IMR-90 (cell line): ENCODE data around the gene PGK1. TPM values are rescaled to one million over a fixed set of nuclear protein-coding genes. Genes with fewer than 3 reads are reported as not detected.

ENCODE experiments used
- ATAC-seq: fragments of 200-7000 bp; cut with Tn5 transposase; 2 replicates; pipeline ENCODE4 v1.9.1; 2020; ENCODE audit warnings: low read depth, mild to moderate bottlenecking, moderate library complexity
- BruUV-seq: library from RNA; stranded (reverse); fragments of 400-500 nt; replicated peaks from 2 replicates; lab custom pipeline; 2021; lab: Mats Ljungman, UMichigan
- CTCF ChIA-PET: fragments of 300-600 bp; formaldehyde crosslinking; extraction: SDS; loops from one replicate; lab custom pipeline; 2021; ENCODE audit warnings: antibody characterized with exemption; lab: Yijun Ruan, JAX
- POLR2A ChIA-PET: fragments of 300-600 bp; sonication (Branson Sonifier 250); formaldehyde crosslinking; loops from one replicate; lab custom pipeline; 2022; ENCODE audit warnings: antibody characterized with exemption; ENCODE audit not compliant: unreplicated experiment; lab: Charles Lee
- DNase-seq: peaks from one replicate; pipeline ENCODE4 v3.0.0; 2013
- H2AFZ ChIP-seq: replicated peaks from 2 replicates; pipeline ENCODE3; 2013; ENCODE audit warnings: low read length, mild to moderate bottlenecking; ENCODE audit not compliant: poor library complexity
- H2AK5ac ChIP-seq: 2 replicates; pipeline ENCODE4 v1.6.1; 2013; ENCODE audit warnings: low read depth, low read length, inconsistent platforms
- H2AK9ac ChIP-seq: replicated peaks from 2 replicates; pipeline ENCODE3; 2013; ENCODE audit warnings: mild to moderate bottlenecking, low read depth, low read length, moderate library complexity; ENCODE audit not compliant: poor library complexity
- H2BK120ac ChIP-seq: 2 replicates; pipeline ENCODE4 v1.6.1; 2013; ENCODE audit warnings: low read depth, low read length, inconsistent platforms
- H2BK15ac ChIP-seq: 3 replicates; pipeline ENCODE4 v1.6.1; 2013; ENCODE audit warnings: low read depth, low read length, inconsistent platforms
- H2BK20ac ChIP-seq: 2 replicates; pipeline ENCODE4 v1.6.1; 2013; ENCODE audit warnings: low read depth, mild to moderate bottlenecking, inconsistent platforms, low read length, moderate library complexity
- H2BK5ac ChIP-seq: 2 replicates; pipeline ENCODE4 v1.6.1; 2013; ENCODE audit warnings: mild to moderate bottlenecking, low read depth, low read length, inconsistent platforms; ENCODE audit not compliant: poor library complexity, severe bottlenecking
- H3K14ac ChIP-seq: replicated peaks from 2 replicates; pipeline ENCODE4 v1.6.1; 2013; ENCODE audit warnings: low read depth, low read length, inconsistent platforms
- H3K18ac ChIP-seq: 2 replicates; pipeline ENCODE4 v1.6.1; 2013; ENCODE audit warnings: low read depth, low read length, control low read depth
- H3K23ac ChIP-seq: 2 replicates; pipeline ENCODE4 v1.6.1; 2013; ENCODE audit warnings: low read depth, low read length, inconsistent platforms
- H3K27ac ChIP-seq: 2 replicates; pipeline ENCODE4 v1.5.1; 2013; ENCODE audit warnings: mild to moderate bottlenecking, control low read depth, low read length; ENCODE audit not compliant: insufficient read depth
- H3K27me3 ChIP-seq: 2 replicates; pipeline ENCODE4 v1.6.1; 2013; ENCODE audit warnings: low read length; ENCODE audit not compliant: control insufficient read depth, insufficient read depth
- H3K36me3 ChIP-seq: 2 replicates; pipeline ENCODE4 v1.6.1; 2013; ENCODE audit warnings: low read length, mixed read lengths; ENCODE audit not compliant: control insufficient read depth, insufficient read depth
- H3K4ac ChIP-seq: 2 replicates; pipeline ENCODE4 v1.6.1; 2013; ENCODE audit warnings: low read depth, low read length, inconsistent platforms
- H3K4me1 ChIP-seq: 2 replicates; pipeline ENCODE4 v1.6.1; 2013; ENCODE audit warnings: low read length, mixed read lengths; ENCODE audit not compliant: control insufficient read depth, insufficient read depth
- H3K4me2 ChIP-seq: 2 replicates; pipeline ENCODE4 v1.6.1; 2013; ENCODE audit warnings: low read depth, mild to moderate bottlenecking, control low read depth, low read length, moderate library complexity
- H3K4me3 ChIP-seq: 2 replicates; pipeline ENCODE4 v1.5.1; 2013; ENCODE audit warnings: low read depth, mild to moderate bottlenecking, control low read depth, low read length, moderate library complexity; ENCODE audit not compliant: insufficient read depth
- H3K56ac ChIP-seq: 2 replicates; pipeline ENCODE4 v1.6.1; 2013; ENCODE audit warnings: low read length, inconsistent platforms; ENCODE audit not compliant: insufficient read depth; ENCODE audit errors: extremely low read depth
- H3K79me1 ChIP-seq, 2 experiments: 2 replicates each; pipeline ENCODE4 v1.6.1; 2013; ENCODE audit warnings: low read length in 2 of 2, inconsistent platforms in 1 of 2, low read depth in 1 of 2
- H3K9ac ChIP-seq: 2 replicates; pipeline ENCODE4 v1.6.1; 2013; ENCODE audit warnings: low read depth, low read length, control low read depth
- H3K9me1 ChIP-seq: 2 replicates; pipeline ENCODE4 v1.6.1; 2013; ENCODE audit warnings: low read length, inconsistent platforms; ENCODE audit not compliant: insufficient read depth
- H3K9me3 ChIP-seq: 2 replicates; pipeline ENCODE4 v1.6.1; 2013; ENCODE audit warnings: low read length; ENCODE audit not compliant: control insufficient read depth, insufficient read depth
- H4K20me1 ChIP-seq: 2 replicates; pipeline ENCODE4 v1.6.1; 2013; ENCODE audit warnings: low read length, inconsistent platforms; ENCODE audit not compliant: insufficient read depth
- H4K5ac ChIP-seq: 2 replicates; pipeline ENCODE4 v1.6.1; 2013; ENCODE audit warnings: mild to moderate bottlenecking, low read depth, low read length, control low read depth
- H4K8ac ChIP-seq, 2 experiments: 2 replicates each; pipeline ENCODE4 v1.6.1; 2013; ENCODE audit warnings: low read depth in 2 of 2, low read length in 2 of 2, control low read depth in 1 of 2, inconsistent platforms in 1 of 2
- H4K91ac ChIP-seq: 2 replicates; pipeline ENCODE4 v1.6.1; 2013; ENCODE audit warnings: low read depth, low read length, inconsistent platforms; ENCODE audit not compliant: insufficient read depth
- BHLHE40 ChIP-seq: fragments of 150-350 bp; IDR thresholded peaks from 2 replicates; pipeline ENCODE4 v1.6.1; 2016; ENCODE audit warnings: mild to moderate bottlenecking, low read depth, low read length
- CEBPB ChIP-seq: IDR thresholded peaks from 2 replicates; pipeline ENCODE4 v1.6.1; 2012; ENCODE audit warnings: low read depth, low read length, improper control_type of control experiment
- CHD1 ChIP-seq: IDR thresholded peaks from 2 replicates; pipeline ENCODE4 v1.6.1; 2012; ENCODE audit warnings: low read depth, low read length, improper control_type of control experiment
- FOS ChIP-seq: fragments of 150-350 bp; IDR thresholded peaks from 2 replicates; pipeline ENCODE4 v1.6.1; 2016; ENCODE audit warnings: low read depth, low read length
- MAFK ChIP-seq: IDR thresholded peaks from 2 replicates; pipeline ENCODE4 v1.6.1; 2012; ENCODE audit warnings: low read depth, low read length, improper control_type of control experiment
- MAZ ChIP-seq: IDR thresholded peaks from 2 replicates; pipeline ENCODE4 v1.6.1; 2012; ENCODE audit warnings: low read depth, mild to moderate bottlenecking, low read length, improper control_type of control experiment, moderate library complexity, borderline replicate concordance
- MXI1 ChIP-seq: IDR thresholded peaks from 2 replicates; pipeline ENCODE4 v1.6.1; 2012; ENCODE audit warnings: low read depth, mild to moderate bottlenecking, low read length, moderate library complexity, borderline replicate concordance
- NFE2L2 ChIP-seq: fragments of 150-350 bp; IDR thresholded peaks from 2 replicates; pipeline ENCODE4 v1.6.1; 2016; ENCODE audit warnings: low read depth, mild to moderate bottlenecking, low read length
- POLR2A ChIP-seq: IDR thresholded peaks from 2 replicates; pipeline ENCODE4 v1.6.1; 2012; ENCODE audit warnings: mild to moderate bottlenecking, low read depth, low read length
- RAD21 ChIP-seq: IDR thresholded peaks from 2 replicates; pipeline ENCODE4 v1.6.1; 2012; ENCODE audit warnings: low read length, improper control_type of control experiment
- RCOR1 ChIP-seq: IDR thresholded peaks from 2 replicates; pipeline ENCODE4 v1.6.1; 2012; ENCODE audit warnings: mild to moderate bottlenecking, low read length, improper control_type of control experiment; ENCODE audit not compliant: insufficient replicate concordance
- RFX5 ChIP-seq: IDR thresholded peaks from 2 replicates; pipeline ENCODE4 v1.8.0; 2012; ENCODE audit warnings: low read depth, mild to moderate bottlenecking, low read length, moderate library complexity
- SMC3 ChIP-seq: fragments of 150-350 bp; IDR thresholded peaks from 2 replicates; pipeline ENCODE4 v1.6.1; 2016; ENCODE audit warnings: low read depth, mild to moderate bottlenecking, antibody characterized with exemption, low read length, moderate library complexity
- WGBS, 2 experiments: methylation state at CpG; one replicate each; pipeline versions ENCODE4 v1.1.5 to v1.1.7; 2013; ENCODE audit warnings: missing lambda C conversion rate in 2 of 2; ENCODE audit not compliant: insufficient read length in 1 of 2; ENCODE audit errors: extremely low coverage in 2 of 2; 5-methylcytosine and 5-hydroxymethylcytosine counted together
- dilution Hi-C: fragments of 300-500 bp; cut with HindIII; formaldehyde crosslinking; loops from one replicate; pipeline ENCODE4 v1.14.3; 2018; ENCODE audit warnings: low sequenced_read_pairs; ENCODE audit not compliant: unreplicated experiment
- in situ Hi-C: fragments of 300-500 bp; cut with MboI; formaldehyde crosslinking; loops from 3 replicates; pipeline ENCODE4 v1.14.3; 2019; ENCODE audit warnings: low sequenced_read_pairs, inconsistent platforms, mixed read lengths
- intact Hi-C: fragments of 100-400 bp; cut with micrococcal nuclease; formaldehyde crosslinking; loops from 2 replicates; pipeline ENCODE4 v1.10.0; 2022
- polyA plus RNA-seq, 3 experiments: library from polyadenylated mRNA; depleted of rRNA; stranded (reverse); fragments of >200 nt; gene quantifications; 2 replicates each; pipeline ENCODE4 v1.2.3, GENCODE V29; 2012; ENCODE audit warnings: low replicate concordance in 1 of 3
- total RNA-seq: library from RNA; depleted of rRNA; stranded (reverse); fragments of >200 nt; gene quantifications from 2 replicates; pipeline ENCODE4 v1.2.3, GENCODE V29; 2012
- TF ChIP-seq, protein P1 (sequence below): fragments of 150-350 bp; IDR thresholded peaks from 2 replicates; pipeline ENCODE4 v1.6.1; 2017; ENCODE audit warnings: mild to moderate bottlenecking, antibody characterized with exemption, low read length, low read depth
- TF ChIP-seq, protein P2 (sequence below): conservative IDR thresholded peaks from 2 replicates; pipeline ENCODE4 v1.5.1; 2012; ENCODE audit warnings: mild to moderate bottlenecking, low read depth, low read length, improper control_type of control experiment
- TF ChIP-seq, protein P3 (sequence below): fragments of 150-350 bp; IDR thresholded peaks from 2 replicates; pipeline ENCODE4 v1.6.1; 2016; ENCODE audit warnings: low read depth, mild to moderate bottlenecking, low read length, moderate library complexity, borderline replicate concordance

PGK1 gene
- total and polyA plus RNA-seq, 2 of the 4 experiments (the other 2 are of a cell fraction), result 498 to 744 TPM

DNA sequence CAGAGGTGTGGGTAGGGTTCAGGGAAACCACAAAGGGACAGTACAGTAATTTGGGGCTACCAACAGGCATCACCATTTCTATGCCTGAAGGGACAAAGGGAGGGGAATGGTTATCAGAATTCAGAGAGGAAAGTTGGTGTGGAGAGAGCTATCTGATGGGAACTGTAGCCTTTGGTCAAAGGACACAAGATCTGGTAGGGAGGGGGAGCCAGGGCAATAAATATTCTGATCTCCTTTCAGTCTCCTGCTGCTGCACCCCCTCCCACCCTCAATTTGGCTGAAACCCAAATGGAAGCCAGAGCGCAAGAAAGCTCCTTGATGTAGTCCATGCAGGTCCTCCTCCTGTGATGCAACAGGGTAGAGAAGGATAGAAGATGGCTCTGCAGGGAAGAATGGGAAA lies 14.6 kb downstream of the PGK1 start:
- POLR2A ChIA-PET, result interaction anchor here (0.6 kb wide), 1 partner anchor 10 kb away, joined by 3 read pairs; no protein-coding TSS in a partner anchor
- no peak overlapping the region for H4K5ac ChIP-seq
- H3K23ac ChIP-seq, result no peak overlapping the region
- no peak overlapping the region for H2BK5ac ChIP-seq
- in situ Hi-C loops (no loop called here), intact Hi-C loops (no loop called here), dilution Hi-C loops (no loop called here)
- no peak overlapping the region for H3K18ac ChIP-seq
- no peaks in the 10 kb centered on the region for H3K4me1 ChIP-seq
- peaks cover 81% of the 10 kb centered on the region for H4K20me1 ChIP-seq
- no TSS peak for BruUV-seq
- H3K4ac ChIP-seq, result no peak overlapping the region
- DNase-seq, result no peak
- H3K4me3 ChIP-seq, result no peak overlapping the region
- ATAC-seq, result no peak
- no peak overlapping the region for H2BK20ac ChIP-seq
- CTCF ChIA-PET, result no interaction called here
- no peak overlapping the region for H4K8ac ChIP-seq
- H3K79me1 ChIP-seq, result peaks cover 0 to 3% of the 10 kb centered on the region in 2 experiments; a peak in 3 of 4 replicates
- H3K27me3 ChIP-seq, result no peaks in the 10 kb centered on the region
- H3K56ac ChIP-seq, result no peak overlapping the region
- H3K9me1 ChIP-seq, result no peaks in the 10 kb centered on the region
- no peak overlapping the region for H2BK120ac ChIP-seq
- H3K9me3 ChIP-seq, result no peaks in the 10 kb centered on the region
- no peak overlapping the region for H4K91ac ChIP-seq
- no peak overlapping the region for H2AK5ac ChIP-seq
- no peak overlapping the region for H3K9ac ChIP-seq
- peaks cover 50% of the 10 kb centered on the region for H3K36me3 ChIP-seq
- no peak overlapping the region for H2AK9ac ChIP-seq
- no peak overlapping the region for H3K14ac ChIP-seq
- WGBS, 2 experiments, result no CpG with 5 or more reads among the region's 1 CpG
- H3K27ac ChIP-seq, result no peak overlapping the region
- H2AFZ ChIP-seq, result no peak overlapping the region
- H2BK15ac ChIP-seq, result no peak overlapping the region
- no peak overlapping the region for H3K4me2 ChIP-seq
- TF ChIP-seq, protein P1, sequence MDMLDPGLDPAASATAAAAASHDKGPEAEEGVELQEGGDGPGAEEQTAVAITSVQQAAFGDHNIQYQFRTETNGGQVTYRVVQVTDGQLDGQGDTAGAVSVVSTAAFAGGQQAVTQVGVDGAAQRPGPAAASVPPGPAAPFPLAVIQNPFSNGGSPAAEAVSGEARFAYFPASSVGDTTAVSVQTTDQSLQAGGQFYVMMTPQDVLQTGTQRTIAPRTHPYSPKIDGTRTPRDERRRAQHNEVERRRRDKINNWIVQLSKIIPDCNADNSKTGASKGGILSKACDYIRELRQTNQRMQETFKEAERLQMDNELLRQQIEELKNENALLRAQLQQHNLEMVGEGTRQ, result no peak
- no peak for TF ChIP-seq MXI1
- TF ChIP-seq MAZ, result no peak
- no peak for TF ChIP-seq SMC3
- TF ChIP-seq BHLHE40, result no peak
- no peak for TF ChIP-seq RAD21
- no peak for TF ChIP-seq MAFK
- TF ChIP-seq, protein P2, sequence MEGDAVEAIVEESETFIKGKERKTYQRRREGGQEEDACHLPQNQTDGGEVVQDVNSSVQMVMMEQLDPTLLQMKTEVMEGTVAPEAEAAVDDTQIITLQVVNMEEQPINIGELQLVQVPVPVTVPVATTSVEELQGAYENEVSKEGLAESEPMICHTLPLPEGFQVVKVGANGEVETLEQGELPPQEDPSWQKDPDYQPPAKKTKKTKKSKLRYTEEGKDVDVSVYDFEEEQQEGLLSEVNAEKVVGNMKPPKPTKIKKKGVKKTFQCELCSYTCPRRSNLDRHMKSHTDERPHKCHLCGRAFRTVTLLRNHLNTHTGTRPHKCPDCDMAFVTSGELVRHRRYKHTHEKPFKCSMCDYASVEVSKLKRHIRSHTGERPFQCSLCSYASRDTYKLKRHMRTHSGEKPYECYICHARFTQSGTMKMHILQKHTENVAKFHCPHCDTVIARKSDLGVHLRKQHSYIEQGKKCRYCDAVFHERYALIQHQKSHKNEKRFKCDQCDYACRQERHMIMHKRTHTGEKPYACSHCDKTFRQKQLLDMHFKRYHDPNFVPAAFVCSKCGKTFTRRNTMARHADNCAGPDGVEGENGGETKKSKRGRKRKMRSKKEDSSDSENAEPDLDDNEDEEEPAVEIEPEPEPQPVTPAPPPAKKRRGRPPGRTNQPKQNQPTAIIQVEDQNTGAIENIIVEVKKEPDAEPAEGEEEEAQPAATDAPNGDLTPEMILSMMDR, result no peak
- TF ChIP-seq CEBPB, result no peak
- TF ChIP-seq POLR2A, result no peak
- TF ChIP-seq RCOR1, result no peak
- TF ChIP-seq FOS, result no peak
- TF ChIP-seq, protein P3, sequence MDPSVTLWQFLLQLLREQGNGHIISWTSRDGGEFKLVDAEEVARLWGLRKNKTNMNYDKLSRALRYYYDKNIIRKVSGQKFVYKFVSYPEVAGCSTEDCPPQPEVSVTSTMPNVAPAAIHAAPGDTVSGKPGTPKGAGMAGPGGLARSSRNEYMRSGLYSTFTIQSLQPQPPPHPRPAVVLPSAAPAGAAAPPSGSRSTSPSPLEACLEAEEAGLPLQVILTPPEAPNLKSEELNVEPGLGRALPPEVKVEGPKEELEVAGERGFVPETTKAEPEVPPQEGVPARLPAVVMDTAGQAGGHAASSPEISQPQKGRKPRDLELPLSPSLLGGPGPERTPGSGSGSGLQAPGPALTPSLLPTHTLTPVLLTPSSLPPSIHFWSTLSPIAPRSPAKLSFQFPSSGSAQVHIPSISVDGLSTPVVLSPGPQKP, result no peak
- TF ChIP-seq NFE2L2, result no peak
- TF ChIP-seq RFX5, result no peak
- no peak for TF ChIP-seq CHD1
